GM19455 (cell line): Measurements from ENCODE around the gene ERC2.
"Not testable (repeated sequence)": the region's sequence is repeated elsewhere in the genome, so short reads cannot be mapped to it uniquely, and the experiment has no call there.

ENCODE experiments used
- ATAC-seq: cut with Tn5 transposase; IDR thresholded peaks from one replicate; pipeline ENCODE4 v1.9.1; 2021; ENCODE audit not compliant: unreplicated experiment

The ERC2 gene

DNA sequence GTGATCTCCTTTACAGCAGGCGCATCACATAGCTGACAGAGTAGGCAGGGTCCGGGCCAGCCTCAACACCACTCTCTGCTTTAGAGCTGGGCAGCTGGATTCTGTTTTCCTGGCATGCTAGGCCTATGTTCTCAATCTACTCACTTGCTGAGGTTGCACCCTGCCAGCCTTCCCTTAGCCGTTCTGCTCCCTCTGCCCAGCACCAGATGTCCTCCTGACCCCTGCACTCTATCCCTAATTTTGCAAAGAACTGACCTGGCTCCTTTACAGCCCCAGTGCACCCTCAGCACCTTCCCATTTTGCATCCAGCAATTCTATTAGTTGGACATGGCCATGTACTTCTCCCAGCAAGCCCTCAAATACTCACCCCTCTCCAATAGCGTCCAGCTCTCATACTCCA, 609.5 kb downstream of the ERC2 start:
- ATAC-seq = no peak

DNA sequence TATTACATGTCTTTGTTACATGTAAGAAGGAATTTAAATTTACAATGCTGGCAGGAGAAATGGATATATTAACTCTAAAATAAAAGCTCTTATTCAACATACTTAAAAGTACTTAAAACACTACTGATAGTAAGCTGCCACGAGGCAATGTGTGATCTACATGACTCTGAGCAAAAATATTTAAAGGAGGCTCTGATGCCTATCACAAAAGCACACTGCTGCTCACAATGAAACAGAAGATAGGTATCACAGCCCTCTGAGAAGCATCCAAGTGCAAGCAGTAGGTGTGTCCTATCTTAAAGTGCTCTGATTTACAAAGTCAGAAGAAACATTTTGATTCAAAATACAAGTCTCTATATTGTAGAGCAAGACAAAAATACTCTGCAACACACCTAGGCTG, 610.0 kb downstream of the ERC2 start:
- no peak for ATAC-seq

DNA sequence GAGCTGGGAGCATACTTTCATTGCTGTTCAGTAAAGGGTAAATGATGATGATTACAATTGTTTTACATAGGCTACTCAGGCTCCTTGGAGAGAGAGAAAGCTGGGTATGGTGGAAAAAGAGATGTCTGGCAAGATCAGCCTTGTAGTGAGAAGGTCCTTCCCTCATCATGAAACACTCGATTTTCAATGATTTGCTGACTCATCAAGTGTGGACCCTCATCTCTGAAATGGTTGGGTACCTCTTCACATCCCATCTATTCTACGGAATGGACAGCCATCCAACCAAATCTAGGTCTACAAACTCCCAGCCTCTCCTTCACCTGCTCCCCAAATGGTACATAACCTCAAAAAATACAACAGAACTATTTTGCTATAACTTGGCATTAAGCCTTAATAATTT, 610.6 kb downstream of the ERC2 start:
- no peak for ATAC-seq

DNA sequence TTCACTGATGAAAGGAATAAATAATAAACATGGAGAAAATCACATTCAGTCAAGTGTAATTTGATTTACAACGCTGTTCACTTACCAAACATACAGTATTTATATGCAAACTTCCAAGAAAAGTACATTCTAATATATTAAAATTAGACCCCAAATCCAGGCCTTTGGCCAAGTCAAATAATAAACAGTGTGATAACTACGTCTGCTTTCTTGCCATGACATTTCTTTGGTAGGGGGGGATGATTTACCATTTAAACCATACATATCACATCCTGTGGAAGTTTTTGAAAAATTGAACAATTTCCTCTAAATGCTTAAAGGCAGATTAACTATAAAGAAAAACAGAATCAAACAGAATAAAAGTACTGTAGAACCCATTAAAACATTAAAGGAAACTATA, 613.0 kb downstream of the ERC2 start:
- ATAC-seq = no peak

DNA sequence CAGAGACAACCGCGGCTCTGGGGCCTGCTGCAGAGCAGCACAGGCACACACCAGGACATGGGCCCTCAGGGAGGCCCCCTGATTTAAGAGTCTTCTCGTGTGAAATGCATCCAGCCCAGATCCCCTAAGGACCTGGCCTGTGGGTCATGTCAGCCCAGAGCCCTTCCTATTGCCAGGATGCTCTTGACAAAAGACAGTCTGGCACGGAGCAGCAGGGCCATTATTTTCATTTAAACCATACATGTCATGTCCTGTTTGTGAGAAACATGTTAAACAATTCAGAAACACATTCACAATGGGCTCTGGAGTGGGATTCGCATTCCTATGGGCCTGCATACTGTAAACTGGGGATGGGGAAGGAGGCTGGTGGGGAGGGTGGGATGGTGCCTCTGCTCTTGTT, 613.8 kb downstream of the ERC2 start:
- no peak for ATAC-seq

DNA sequence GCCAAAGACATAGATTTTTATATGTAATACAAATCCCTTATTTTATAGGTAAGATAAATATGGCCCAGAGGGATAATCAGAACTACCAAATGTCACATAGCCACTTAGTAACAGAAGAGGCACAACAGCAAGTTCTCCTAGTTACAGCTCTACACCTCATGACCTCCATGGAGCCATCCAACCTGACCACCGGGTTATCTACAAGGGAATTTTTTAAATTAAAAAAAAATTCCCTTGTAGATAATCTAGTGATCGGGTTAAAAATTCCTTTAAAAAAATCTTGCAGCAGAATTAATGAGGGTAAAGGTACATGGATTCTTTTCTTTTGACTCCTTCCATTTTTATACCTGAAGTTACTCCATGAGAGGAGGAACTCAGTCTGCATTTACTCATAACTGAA, 615.9 kb downstream of the ERC2 start:
- no peak for ATAC-seq

DNA sequence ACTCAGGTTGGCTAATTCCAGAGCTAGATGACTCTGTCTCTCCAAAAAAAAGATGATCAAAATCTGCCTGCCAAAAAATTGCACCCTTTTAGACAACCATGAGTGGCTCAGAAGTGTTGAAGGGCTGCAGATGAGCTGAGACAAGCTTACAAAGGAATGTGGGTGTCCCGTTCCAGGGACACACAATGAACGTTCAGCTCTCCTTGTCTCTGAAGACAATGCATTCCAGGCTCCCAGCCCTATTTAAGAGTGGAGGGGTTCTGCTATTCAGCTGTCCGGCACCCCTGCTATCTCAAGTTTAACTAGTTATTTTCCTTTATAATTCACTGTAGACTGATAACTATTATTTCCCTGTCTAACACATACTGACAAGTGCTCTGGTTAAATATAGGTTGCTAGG, 626.1 kb downstream of the ERC2 start:
- ATAC-seq = no peak

DNA sequence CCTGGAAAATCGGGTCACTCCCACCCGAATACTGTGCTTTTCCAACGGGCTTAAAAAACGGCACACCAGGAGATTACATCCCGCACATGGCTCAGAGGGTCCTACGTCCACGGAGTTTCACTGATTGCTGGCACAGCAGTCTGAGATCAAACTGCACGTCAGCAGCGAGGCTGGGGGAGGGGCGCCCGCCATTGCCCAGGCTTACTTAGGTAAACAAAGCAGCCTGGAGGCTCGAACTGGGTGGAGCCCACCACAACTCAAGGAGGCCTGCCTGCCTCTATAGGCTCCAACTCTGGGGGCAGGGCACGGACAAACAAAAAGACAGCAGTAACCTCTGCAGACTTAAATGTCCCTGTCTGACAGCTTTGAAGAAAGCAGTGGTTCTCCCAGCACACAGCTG, 636.4 kb downstream of the ERC2 start:
- ATAC-seq = not testable (repeated sequence)

DNA sequence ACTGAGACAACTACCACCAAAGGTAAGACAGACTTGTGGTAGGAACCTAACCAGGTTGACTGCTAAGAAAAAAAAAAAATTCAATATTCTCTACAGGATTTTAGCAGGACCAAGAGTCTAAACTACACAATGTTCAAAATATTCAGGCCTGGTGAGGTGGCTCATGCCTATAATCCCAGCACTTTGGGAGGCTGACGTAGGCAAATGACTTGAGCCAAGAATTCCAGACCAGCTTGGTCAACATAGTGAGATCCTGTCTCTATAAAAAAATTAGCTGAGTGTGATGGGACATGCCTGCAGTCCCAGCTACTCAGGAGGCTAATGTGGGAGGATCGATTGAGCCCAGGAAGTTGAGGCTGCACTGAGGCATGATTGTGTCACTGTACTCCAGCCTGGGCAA, 639.6 kb downstream of the ERC2 start:
- ATAC-seq = no peak

DNA sequence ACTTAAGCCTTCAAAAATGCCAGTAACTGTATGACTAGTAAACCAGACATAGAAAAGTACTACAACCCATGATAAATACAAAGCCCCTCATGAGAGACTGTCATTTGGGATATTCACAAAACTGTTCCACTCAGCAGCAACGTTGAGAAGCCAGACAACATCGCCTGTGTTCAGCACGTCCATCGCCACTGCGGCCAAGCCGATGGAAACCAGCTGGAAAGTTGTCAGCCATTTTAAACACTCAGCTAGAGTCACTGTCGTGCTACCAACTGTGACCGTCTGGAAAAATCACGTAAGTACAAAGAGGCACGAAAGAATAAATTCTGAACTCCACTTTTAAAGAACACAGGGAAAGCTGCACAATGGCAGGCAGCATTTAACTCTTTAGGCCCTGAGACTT, 640.5 kb downstream of the ERC2 start:
- ATAC-seq = no peak

DNA sequence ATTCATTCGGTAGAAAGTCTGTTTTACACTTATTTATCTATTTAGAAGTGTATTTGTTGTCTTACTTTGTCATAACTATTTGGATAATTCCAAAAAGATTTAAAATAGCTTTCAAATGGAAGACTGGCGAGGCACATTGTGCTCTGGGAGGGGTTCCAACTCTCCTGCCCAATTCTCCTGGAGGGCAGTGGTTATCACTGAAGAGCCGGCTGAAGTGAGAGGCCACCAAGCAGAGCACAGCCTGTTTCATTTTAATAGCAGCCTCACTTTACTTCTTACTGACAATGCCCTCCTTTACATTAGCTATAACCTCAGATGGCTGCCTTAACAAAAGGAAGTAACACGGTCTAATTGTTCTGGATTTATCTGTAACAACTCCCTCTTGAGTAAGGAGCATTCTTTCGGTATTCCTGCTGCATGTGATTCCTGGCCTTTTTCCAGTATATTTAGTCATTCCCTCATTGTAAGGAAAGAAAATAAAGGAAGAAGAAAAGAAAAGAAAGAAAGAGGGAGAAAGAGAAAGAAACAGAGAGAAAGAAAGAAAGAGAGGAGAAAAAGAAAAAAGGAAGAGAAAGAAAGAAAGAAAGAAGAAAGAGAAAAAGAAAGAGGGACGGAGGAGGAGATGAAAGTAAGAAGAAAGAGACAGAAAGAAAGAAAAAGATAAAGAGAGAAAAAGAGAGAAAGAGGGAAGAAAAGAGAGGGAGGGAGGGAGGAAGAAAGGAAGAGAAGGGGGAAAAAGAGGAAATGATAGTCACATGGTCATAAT, 641.4 kb downstream of the ERC2 start:
- ATAC-seq = no peak

DNA sequence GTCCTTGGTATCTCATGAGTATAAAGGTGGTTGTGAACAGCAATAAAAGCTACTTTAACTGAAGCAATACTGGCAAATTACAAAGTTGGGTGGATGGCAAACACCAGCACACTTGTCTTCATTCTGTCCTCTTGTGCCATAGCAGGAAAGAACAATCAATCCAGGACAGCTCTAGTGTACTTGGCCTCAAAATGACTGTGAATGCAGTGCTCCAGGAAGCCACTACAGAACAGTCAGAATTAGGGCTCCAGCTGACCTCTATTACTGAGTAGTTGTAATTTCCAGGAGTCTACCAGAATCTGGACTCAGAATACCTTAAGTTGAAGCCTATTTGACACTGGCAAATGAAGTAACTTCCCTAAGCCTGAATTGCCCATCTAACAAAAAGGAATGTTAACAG, 642.2 kb downstream of the ERC2 start:
- ATAC-seq = no peak

DNA sequence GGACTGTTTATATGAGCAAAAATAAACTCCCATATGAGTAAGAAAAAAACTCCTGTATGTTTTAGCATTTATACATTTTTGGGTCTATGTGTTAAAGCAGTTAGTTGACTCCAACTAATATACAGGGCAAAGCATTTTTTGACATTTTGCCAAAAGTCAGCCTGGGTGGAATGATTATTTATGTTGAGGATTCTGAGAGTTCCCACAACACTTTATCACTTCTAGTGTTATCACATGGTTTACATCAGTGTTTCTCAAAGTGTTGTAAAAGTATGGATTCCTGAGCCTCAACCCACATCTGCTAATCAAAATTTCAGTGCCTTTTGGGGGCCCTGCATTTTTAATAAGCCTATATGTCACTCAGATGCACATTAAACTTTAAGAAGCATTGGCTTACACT, 643.9 kb downstream of the ERC2 start:
- ATAC-seq = no peak

DNA sequence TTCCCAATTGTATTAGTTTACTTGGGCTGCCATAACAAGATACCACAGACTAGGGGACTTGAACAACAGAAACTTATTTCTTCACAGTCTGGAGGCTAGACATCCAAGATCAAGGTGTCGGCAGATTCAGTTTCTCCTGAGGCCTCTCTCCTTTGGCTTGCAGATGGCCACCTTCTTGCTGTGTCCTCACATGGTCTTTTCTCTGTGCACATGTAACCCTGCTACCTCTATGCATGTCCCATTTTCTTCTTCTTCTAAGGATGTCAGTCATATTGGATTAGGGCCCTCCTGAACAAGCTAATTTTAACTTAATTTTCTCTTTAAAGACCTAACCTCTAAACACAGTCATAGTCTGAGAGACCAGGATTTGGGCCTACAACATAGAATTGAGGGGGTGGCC, 644.4 kb downstream of the ERC2 start:
- ATAC-seq = no peak

DNA sequence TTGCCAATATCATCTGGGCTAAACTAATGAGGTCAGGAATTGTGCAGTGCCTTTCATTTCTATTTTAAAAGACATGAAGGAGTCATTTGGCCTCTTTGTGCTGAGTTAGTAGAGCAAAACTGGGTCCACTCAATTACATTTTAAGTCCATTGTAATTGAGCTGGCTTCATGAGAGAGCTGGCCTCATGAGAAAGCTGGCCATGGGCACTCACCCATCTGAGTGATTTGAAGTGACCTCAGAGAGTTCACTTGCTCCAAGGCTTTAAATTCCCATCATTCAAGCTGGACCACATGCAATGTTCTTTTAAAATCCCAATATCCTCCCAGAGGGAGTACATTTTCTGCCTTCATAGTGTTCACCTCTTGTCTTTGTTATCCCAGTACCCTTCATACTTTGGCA, 645.3 kb downstream of the ERC2 start:
- no peak for ATAC-seq

DNA sequence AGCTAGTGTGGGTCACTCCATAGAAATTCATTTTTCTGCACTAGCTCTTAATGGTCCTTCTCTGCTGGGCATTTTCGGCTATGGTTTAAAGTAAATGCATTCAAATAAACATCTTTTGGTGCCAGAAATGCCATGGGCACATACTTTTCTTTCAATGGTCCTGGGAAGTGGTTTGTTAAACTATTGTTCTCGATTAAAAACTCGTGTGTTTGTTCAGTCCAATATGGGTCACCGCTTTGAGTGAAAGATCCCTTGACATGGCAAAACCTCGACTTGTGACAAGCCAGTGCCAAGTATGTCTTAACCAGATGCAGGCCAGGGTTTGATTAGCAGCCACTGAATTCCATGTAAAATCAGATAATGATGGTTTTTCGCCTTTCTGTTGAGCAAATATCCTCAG, 649.3 kb downstream of the ERC2 start:
- ATAC-seq = no peak

DNA sequence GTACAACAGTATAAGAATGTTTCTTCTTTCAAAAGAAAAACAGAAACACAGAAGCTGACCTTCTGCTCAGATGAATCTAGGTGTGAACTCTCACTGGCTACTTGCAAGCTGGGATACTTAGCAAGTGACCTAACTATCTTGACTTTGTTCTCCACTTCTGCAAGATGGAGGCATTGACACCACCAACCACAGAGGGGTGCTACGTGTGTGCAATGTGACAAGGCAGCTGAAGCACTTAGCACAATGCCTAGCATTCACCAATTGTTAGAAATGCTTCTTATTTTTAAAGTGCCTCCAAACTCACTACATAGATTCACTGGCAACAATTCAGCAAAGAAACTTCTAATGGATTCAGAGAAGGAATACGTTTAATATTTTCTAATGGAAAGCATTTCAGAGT, 649.8 kb downstream of the ERC2 start:
- ATAC-seq = no peak

DNA sequence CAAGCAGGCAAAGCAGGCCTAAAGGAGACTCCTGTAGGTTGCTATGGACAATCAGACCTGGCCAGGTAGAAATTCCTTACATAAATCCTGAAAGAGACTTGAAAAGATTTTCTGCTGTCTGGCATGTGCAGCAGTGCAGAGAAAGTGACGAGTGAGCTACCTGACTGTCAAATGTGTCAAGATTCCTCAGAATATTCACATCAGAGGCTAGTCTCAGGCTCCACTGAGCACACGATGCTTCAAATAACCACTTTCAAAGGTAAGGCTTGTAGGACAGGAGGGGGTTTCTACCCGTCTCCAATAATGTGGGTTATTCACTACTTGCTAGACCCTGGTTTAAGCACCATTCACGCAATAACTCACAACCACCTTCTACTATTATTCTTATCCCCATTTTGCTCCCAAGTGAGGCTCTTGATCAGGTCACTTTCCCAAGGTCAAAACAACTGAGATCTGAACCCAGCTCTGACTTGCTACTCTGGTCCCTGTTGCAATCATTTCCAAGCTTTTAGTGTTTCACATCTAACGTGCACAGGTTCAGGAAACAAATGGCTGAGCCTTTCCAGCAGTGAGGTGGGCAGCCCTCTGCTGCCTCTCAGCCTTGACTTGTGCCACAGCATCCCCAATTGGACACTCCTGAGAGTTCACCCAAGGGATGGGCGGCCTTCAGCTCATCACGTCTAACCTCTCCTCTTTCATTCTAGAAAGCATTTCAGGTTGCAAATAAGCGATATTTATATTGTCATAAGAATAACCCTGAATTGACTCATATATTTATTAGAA, 651.3 kb downstream of the ERC2 start:
- ATAC-seq = no peak

DNA sequence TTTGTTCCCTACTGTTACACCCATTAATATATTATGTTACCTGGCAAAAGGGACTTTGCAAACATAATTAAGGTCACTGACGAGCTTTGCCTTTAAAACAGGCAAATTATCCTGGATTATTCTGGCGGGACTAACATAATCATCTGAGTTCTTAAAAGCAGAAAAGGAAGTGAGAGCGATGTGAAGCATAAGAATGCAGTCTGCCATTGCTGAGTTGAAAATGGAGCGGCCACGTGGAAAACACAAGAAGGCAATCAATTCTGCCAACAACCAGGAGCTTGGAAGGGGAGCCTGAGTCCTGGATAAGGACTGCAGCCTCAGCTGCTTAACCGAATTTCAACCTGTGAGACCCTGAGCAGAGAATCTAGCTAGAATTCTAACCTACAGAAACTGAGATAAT, 653.0 kb downstream of the ERC2 start:
- ATAC-seq = no peak

DNA sequence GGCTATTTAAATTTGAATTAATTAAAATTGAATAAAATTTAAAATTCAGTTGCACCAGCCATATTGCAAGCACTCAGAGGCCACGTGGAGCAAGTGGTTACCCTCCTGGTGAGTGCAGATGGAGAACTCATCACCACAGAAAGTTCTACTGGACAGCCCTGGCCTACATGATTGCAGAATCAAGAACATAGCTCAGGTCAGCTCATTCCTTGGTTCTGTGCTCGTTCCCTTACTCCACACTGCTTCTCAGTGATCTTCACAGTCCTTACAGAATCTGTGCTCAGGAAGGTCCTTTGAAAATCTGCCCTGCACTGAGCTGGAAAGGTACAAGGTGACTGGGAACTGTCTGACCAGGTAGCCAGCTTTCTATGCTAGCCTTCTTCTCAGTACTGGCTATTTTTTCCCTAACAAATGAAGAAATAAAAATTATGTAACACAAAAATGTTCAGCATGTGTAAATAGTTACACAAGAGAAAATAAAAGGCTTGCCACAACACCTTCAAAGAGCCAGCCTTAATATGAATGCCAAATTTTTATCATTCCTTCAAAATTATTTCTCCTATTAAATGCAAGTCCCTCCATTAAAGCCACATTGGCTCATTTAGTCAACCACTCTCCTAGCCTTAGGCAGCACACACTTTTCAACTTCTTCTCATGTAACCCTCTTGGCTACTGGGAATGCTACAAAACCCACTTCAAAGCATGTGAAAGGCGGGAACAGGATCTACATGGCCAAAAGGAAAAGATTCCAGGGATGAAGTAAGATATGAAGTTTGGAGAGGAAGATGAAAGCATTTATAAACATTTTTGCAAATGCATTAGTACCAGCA, 654.8 kb downstream of the ERC2 start:
- ATAC-seq = no peak

DNA sequence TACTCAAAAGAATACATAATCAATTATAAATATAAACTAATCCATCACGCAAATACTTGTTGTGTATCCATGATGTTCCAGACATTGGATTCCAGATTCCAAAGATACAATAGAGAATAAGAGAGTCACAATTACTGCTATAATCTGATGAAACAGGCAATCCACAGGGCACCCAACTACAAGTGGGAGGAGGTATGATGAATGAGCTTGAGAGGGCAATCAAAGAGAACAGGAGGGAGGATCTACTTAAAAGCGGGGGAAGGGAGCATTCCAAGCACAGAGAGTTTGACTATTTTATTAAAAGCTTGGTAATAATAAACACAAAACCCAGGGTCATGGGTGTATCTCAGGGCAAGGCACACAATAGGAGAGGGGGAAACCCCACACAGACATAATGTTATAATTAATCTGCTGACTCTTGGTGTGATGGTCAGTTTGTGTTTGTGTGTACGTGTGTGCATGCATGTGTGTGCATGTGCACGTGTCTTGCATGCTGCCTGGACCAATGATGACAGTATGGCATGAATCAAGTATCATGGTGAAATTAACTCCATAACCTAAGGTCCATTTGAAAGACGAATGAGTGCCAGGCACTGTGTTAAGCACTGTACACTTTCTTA, 655.8 kb downstream of the ERC2 start:
- ATAC-seq = no peak
